ENCODE measurements around the gene SEMA3D. TPM values are rescaled to one million over a fixed set of nuclear protein-coding genes. Genes with fewer than 3 reads are reported as not detected.

SEMA3D gene
- total RNA-seq, 1 donor from 2014 or later = 1.9 TPM

- no peak for DNase-seq (ENCODE audit: low spot score)
These were observed 60.5 kb downstream of the SEMA3D start for GRCh38 chr7:85126383-85126782.

DNA sequence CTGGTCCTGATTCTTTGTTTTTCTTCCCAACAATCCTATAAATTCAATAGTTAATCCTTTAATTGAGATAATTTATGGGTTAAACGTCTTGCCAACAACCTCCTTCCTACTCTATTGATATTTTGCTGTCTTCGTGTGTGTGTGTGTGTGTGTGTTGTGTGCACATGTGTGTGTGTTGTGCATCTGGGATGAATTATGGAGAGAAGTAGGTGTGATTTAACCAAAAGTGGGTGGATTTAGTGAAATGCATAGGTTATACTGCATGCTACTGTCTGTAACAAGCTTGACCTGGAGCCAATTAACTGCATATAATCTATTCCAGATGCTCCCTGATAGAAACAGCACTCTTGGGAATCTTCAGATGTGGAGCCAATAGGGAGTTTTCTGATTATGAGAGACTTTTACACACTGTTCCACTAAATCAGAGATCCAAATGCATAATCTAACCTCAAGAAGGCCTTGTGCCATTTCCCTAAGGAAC lies 61.2 kb downstream of the SEMA3D start:
- no peak for DNase-seq (ENCODE audit: low spot score)

DNA sequence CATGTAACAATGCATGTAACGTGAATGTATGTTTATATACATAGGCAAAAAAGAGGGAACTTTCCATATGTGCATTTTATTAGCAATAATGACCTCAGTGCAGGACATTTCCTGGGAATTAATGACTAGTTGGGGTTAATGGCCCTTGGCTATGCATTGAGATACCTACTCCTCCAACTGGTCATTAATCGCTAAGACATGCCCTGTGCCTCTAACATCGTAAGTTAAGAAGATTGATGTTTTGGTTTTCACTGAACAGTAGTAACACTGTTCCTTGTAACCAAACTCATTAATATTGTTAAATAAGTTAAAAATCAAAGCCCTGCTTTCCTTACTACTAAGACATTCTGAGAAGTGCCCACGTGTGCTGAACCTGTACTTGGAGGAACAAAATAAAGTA lies 61.7 kb downstream of the SEMA3D start:
- no peak for DNase-seq (ENCODE audit: low spot score)

DNA sequence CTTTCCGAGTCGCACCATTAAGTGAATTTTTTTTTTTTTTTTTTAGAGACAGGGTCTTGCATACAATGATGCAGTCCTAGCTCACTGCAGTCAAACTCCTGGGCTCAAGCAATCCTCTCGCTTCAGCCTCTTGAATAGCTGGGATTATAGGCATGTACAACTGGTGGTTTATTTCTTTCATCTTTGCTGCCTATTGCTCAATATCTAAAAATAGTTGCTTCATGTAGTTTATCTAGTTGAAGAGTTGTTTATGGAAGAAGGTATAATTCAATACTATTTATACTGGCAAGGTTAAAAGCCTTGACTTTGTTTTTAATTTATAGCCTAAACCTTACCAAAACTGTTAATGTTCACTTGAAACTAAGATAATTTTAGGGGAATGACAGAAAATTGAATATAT lies 66.9 kb downstream of the SEMA3D start:
- no peak for DNase-seq (ENCODE audit: low spot score)

DNA sequence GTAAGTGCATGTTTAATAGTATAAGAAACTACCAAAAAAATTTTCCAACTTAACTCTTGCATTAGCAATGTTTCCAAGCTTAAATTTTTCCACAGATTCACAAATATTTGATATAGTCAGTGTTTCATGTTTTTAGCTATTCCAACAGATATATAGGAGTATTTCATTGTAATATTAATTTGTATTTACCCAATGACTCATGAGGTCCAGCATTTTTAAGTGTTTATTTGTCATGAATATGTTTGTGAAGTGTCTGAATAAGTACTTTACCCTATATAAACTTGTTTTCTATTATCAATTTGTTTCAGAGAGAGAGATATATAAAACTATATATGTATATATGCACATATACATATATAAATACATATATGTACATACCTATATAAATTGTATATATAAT lies 71.0 kb downstream of the SEMA3D start:
- no peak for DNase-seq (ENCODE audit: low spot score)

DNA sequence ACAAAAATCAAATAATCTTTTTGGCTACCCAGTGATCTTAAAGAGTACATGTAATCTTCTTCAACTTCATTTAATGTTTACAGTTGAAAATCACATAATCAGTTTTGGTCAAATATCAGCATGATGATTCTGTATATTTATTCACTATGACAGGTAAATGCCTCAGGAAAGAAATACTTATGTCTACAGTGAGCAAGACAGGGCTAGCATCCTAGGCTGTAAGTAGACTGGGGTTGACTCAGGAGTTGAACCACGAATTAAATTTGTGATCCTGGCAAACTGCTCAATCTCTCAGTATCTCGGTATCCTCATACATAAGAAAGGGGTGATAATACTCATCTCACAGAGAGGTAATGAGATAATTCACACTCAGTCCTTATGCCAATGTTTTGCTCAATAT lies 71.8 kb downstream of the SEMA3D start:
- no peak for DNase-seq (ENCODE audit: low spot score)

DNA sequence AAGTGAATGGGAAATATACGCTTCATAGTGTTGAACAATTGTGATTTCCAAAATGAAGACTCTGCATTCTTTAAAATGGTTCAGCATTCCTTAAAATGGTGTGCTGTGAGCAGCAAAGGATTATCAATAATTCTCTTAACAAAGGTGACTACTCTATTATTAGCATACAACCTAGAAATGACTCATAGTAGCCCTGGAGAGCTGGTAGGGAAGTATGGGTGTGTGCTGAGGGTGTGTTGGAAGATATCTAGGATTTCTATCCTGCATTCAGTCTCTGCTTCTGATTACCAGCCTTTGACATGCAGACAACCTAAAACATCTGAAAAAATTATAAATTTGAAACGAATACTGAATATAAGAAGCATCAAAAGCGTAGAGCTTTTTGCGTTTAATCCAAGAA lies 72.5 kb downstream of the SEMA3D start:
- no peak for DNase-seq (ENCODE audit: low spot score)

GRCh38 chr7:85111761-85112160 lies 75.1 kb downstream of the SEMA3D start:
- no peak for DNase-seq (ENCODE audit: low spot score)

GRCh38 chr7:85106719-85107118 lies 80.1 kb downstream of the SEMA3D start:
- no peak for DNase-seq (ENCODE audit: low spot score)

DNA sequence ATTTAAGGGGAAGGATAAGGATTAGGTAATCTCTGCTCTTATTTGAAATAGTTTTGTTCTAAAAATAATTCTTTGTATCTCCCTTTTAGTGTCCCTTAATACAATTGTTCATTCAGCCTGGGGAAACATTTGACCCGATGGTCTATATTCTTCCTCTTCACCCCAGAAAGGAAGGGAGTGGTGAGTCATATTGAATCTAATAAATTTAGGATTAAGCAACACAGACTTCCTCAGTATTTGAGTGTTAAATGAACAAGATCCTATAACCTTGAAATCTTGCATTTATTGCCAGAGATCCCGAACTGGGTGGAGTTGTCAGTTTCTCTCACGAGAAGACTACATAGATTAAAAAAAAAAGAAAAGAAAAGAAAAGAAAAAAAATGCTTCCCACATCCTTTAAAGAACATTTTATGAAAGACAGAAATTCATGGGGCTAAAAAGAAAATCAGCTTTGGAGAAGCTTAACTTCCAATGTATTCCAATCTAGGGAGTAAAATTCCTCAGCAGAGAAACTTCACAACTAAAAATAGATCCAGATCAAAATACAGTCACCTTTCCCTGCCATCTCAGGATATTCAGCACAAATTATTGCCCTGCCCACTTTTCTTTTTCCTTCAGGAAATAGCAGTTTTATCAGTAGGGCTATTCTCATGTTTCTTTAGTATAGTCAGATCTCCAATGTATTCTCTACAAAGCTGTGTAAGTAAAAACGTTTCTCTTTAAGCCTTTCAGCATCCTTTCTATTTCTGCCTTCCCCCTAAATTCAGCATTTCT lies 82.2 kb downstream of the SEMA3D start:
- DNase-seq (ENCODE audit: low spot score) = no peak

DNA sequence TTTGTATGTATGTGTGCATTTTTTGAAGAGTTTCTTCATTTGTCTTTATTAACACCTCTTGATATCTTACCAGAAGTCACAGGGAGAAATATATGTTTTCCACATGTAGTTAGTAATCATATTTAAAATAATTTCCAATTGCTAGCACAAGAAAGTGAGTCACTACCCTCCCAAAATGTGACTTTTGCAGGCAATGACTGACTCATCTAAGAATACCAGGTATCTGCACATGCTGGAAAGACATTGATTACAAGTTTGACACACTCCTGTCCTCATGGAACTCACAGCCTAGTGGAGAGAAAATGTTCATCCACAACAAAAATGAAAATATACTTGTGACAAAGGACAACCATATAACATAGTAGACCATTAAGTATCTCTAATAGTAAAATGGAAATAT lies 82.9 kb downstream of the SEMA3D start:
- no peak for DNase-seq (ENCODE audit: low spot score)

- no peak for DNase-seq (ENCODE audit: low spot score)
These were observed 83.5 kb downstream of the SEMA3D start for GRCh38 chr7:85103357-85103756.

- no peak for DNase-seq (ENCODE audit: low spot score)
These were observed 84.0 kb downstream of the SEMA3D start for GRCh38 chr7:85102813-85103350.

DNA sequence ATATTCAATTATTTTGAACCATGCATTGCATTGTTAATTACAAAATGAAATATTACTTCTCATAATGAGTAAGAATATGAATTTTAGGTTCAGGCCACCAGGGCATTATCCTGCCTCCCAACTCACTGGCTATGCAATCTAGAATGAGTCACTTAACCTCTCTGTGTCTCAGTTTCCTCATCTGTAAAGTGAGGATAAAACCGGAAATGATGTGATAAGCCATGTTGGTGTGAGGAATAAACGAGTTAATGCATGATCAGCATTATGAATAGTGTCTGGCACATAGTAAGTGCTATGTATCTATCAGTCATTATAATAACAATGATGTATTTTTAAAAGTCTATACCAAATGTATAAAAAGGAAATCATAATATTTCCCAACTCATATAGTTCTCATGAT lies 85.5 kb downstream of the SEMA3D start:
- no peak for DNase-seq (ENCODE audit: low spot score)

GRCh38 chr7:85097844-85098243 lies 89.0 kb downstream of the SEMA3D start:
- no peak for DNase-seq (ENCODE audit: low spot score)

- DNase-seq (ENCODE audit: low spot score) = no peak
These were observed 91.0 kb downstream of the SEMA3D start for GRCh38 chr7:85095806-85096205.

DNA sequence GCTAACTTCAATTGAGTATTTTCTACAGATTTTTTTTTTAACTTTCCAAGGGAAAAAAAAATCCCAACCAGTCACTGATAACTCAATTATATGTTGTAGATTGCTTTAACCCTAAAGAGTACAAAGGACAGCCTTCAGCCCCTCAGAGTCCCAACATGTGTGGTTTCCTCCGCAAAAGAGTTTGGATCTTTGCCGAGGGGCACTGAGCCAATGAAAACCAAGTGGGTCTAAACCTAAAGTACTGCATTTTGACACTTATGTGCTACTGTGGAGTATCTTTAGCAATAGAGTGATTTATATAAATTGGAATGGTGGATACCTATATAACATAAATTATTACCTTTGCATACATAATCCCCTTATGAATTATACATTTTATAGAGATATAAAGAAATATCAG lies 91.5 kb downstream of the SEMA3D start:
- no peak for DNase-seq (ENCODE audit: low spot score)

- DNase-seq (ENCODE audit: low spot score) = no peak
These were observed 92.7 kb downstream of the SEMA3D start for GRCh38 chr7:85094046-85094725.

DNA sequence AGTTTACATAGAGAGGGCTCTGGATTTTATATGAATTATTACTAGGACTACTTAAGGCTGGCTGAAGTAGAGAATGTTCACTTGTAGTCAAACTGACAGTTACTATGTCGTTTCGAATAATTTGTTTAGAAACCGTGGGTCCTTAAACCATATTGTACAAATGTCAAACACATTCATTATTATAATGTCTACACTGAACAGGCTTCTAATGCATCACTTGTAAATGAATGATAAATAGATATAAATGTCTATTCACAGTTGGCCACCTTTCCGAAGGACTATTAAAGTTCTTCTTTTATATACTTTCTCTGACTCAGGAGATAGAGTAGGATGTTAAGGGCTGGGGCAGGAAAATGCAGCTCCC lies 95.3 kb downstream of the SEMA3D start:
- no peak for DNase-seq (ENCODE audit: low spot score)

DNA sequence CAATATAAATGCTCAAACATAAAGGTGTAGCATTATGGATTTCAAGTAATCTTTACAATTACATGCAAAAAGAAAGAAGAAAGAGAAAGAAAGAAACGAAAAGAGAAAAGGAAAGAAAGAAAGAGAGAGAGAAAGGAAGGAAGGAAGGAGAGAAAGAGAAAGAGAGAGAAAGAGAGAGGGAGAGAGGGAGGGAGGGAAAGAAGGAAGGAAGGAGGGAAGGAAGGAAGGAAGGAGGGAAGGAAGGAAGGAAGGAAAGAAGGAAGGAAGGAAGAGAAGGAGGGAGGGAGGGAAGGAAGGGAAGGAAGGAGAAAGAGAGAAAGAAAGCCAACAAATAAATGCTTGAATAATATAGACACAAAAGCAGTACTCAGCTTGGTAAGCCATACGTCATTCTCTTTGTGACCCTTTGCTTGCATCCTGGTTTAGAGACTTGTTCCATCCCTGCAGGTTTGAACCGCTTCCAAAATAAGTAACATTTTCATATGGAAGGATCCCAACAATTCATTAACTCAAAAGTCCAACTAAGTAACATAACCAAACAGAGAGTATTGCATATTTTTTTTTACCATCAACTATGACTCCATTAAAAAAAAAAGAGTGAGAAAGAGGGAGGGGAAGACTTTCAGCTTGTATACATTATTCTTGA lies 95.8 kb downstream of the SEMA3D start:
- DNase-seq (ENCODE audit: low spot score) = no peak

GRCh38 chr7:85090143-85090542 lies 96.7 kb downstream of the SEMA3D start:
- no peak for DNase-seq (ENCODE audit: low spot score)

DNA sequence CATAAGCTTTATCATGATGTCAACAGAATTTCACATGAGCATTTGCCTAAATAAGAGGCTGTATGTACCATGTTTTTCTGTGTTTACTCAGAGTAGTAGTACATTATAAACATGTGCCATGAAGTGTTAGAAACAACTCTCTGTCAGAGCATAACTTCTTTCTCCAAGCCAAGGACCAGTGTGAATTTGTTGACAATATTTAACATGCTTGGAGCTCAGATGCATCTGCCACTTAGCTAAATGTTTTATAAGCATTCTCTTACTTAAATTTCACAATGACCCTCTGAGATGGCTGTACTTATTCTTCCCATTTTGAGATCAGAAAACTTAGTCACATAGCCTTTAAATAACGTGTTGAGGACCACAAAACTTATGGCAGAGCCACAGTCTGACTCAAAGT lies 105.0 kb downstream of the SEMA3D start:
- DNase-seq (ENCODE audit: low spot score) = no peak

Measured in mesenteric fat pad (tissue), 1 donor.